Lower leg skin (tissue), 4 donors: ENCODE results near the gene SOD2. TPM values are rescaled to one million over a fixed set of nuclear protein-coding genes. Genes with fewer than 3 reads are reported as not detected.

Experiments used
- total RNA-seq, 4 donors: library from RNA; depleted of rRNA; stranded (reverse); fragments of >200 nt; gene quantifications; one replicate each; pipeline ENCODE4 v1.1.0, GENCODE V29; 2016

The SOD2 gene
- total RNA-seq, 4 donors from 2014 or later: 117 to 280 (median 190) TPM

Other genes with a start within 250 kb of the SOD2 start
- gene WTAP, start 34.3 kb upstream of the SOD2 start, total RNA-seq: 10 to 100 TPM; 57.8 to 76.7 (median 67.9) TPM
- 10 to 100 TPM in 3 of 4 donors, 1 to 10 TPM in 1; 5.4 to 31.5 (median 13.8) TPM for gene ACAT2, start 68.8 kb upstream of the SOD2 start, total RNA-seq
- gene TCP1, start 96.4 kb upstream of the SOD2 start, total RNA-seq: 100 to 1,000 TPM in 3 of 4 donors, 10 to 100 TPM in 1; 98.5 to 155 (median 129) TPM
- 10 to 100 TPM; 57.4 to 68.6 (median 59.2) TPM for gene MRPL18, start 97.2 kb upstream of the SOD2 start, total RNA-seq
- 1 to 10 TPM in 2 of 4 donors, under 1 TPM in 2; 0.51 to 2.5 (median 1.0) TPM for gene PNLDC1, start 107.0 kb upstream of the SOD2 start, total RNA-seq
- under 1 TPM in 1 of 4 donors, not detected in 3; 0.05 TPM for gene MAS1, start 197.7 kb upstream of the SOD2 start, total RNA-seq